ENCODE measurements around the gene PAN3.

DNA sequence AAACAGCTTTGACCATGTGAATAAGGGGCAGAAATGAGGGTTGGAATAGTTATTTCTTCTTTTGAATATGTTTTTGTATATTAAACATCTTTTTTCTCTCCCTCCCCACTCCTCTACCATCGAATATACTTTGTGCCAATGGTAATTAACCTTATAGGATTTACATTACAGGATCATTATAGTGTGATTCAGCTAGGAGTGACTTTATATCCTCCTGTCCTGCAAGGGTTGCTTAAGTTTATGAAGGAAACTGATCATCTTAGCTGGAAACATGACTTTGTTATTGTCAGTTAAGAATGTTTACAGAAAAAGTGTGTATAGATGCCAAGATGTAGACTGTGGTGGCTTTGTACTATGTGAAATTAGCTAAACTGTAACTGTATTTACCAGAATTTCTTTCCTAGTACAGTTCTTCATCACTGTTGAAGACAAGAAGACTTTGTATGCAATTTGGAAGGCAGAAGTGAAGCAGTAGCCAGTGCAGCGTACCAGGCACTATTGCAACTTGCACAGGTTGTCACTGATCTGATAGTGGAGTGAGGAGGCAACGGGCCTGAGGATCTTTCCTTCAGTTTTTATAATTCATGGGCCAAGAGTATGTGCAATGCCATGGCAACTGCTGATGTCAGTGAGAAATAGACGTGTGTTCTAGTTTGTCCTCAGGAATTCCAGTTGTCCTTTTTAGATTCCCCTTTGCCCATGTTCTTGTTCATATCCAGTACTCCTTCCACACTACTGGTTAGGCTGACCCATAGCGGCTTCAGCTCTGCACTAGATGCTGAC is 8.2 kb upstream of the PAN3 start:
- TF ChIP-seq CTCF (conservative IDR thresholded peaks at IDR 0.05 in 1 of 2, IDR thresholded peaks at IDR 0.05 in 1 of 2; ENCODE audit: low read depth in 1 of 2, low read length in 2 of 2): no peak
- no peak for TF ChIP-seq EZH2 (IDR thresholded peaks at IDR 0.05; ENCODE audit: low read length, missing control alignments)
